Measurements from ENCODE around the gene VPS54.
"Not testable (repeated sequence)": the region's sequence is repeated elsewhere in the genome, so short reads cannot be mapped to it uniquely, and the experiment has no call there.

VPS54 gene

DNA sequence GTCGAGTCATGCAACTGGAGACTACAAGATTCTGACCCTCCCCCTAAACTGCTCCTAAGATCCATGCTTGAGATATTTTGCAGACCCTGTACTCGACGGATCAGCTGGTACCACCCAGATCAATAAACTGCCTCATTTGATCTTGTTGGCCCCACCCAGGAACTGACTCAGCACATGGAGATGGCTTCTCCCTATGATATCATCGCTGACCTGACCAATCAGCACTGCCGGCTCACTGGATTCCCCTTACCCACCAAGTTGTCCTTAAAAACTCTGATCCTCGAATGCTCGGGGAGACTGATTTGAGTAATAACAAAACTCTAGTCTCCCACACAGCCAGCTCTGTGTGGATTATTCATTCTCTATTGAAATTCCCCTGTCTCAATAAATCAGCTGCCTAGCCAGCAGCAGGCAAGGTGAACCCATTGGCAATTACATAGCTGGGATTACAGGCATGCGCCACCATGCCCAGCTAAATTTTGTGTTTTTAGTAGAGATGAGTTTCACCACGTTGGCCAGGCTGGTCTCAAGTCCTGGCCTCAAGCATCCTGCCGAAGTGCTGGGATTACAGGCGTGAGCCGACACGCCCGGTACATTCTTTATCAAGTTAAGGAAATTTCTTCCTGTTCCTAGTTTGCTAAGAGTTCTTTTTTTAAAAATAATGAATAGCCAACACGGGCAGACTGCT, 43.6 kb downstream of the VPS54 start:
- H3K27me3 ChIP-seq (replicated peaks) = no peaks in the 10 kb centered on the region
- H3K27ac ChIP-seq = no peak overlapping the region
- in situ Hi-C loops (cut with HindIII; ENCODE audit: low pct_ligation_motif_present, low sequenced_read_pairs) = no loop called here
- DNase-seq = no peak
- TF ChIP-seq CTCF (IDR thresholded peaks at IDR 0.05; ENCODE audit: low read depth, low read length, missing control alignments) = no peak
- no peaks in the 10 kb centered on the region for H3K36me3 ChIP-seq (replicated peaks)
- no peak overlapping the region for H3K4me3 ChIP-seq (ENCODE audit: low read depth, low read length)

- H3K27me3 ChIP-seq (replicated peaks); H3K36me3 ChIP-seq (replicated peaks); DNase-seq; in situ Hi-C loops (cut with HindIII; ENCODE audit: low pct_ligation_motif_present, low sequenced_read_pairs); H3K27ac ChIP-seq; H3K4me3 ChIP-seq (ENCODE audit: low read depth, low read length): not testable (repeated sequence)
These were observed 44.2 kb downstream of the VPS54 start for GRCh38 chr2:63975036-63975435.

DNA sequence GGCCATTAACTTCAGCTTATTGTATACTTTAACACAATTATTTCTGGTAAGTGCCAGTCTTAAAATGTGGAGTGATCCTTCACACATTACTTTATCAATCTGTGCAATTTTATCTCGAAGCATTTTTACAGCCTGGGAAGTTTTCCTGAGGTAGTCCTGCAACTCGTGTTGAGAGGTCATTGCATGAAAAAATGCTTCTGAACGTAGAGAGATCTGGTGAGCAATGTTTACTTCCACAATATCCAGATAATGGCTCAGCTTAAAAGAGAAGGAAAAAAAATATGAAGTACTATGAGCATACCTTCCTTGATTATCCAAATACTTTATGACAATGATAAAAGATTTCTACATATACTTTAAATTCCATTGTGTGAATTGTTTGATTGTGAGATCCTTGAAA, 57.0 kb downstream of the VPS54 start:
- Histone ChIP-seq H3K27ac (no peak overlapping the region), H3K4me3 (ENCODE audit: low read depth, low read length) (no peak overlapping the region), H3K36me3 (replicated peaks) (peaks cover 3% of the 10 kb centered on the region), H3K27me3 (replicated peaks) (no peaks in the 10 kb centered on the region)
- TF ChIP-seq CTCF (IDR thresholded peaks at IDR 0.05; ENCODE audit: low read depth, low read length, missing control alignments) = no peak
- no peak for DNase-seq
- in situ Hi-C loops (cut with HindIII; ENCODE audit: low pct_ligation_motif_present, low sequenced_read_pairs) = no loop called here

DNA sequence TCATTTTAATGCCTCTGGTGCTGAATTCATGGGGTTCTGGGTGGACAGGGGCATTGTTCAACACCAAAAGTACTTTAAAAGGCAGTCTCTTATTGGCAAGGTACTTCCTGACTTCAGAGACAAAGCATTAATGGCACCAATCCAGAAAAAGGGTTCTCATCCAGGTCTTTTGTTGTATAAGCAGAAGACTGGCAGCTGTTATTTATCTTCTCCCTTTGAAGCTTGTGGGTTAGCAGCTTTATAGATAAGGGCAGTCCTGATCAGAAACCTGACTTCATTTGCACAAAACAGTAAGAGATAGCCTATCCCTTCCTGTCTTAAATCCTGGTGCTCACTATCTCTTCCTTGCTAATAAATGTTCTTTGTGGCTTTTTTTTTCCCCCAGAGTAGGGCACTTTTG, 68.8 kb downstream of the VPS54 start:
- no peak for TF ChIP-seq CTCF (IDR thresholded peaks at IDR 0.05; ENCODE audit: low read depth, low read length, missing control alignments)
- no peaks in the 10 kb centered on the region for H3K27me3 ChIP-seq (replicated peaks)
- in situ Hi-C loops (cut with HindIII; ENCODE audit: low pct_ligation_motif_present, low sequenced_read_pairs) = no loop called here
- no peak overlapping the region for H3K4me3 ChIP-seq (ENCODE audit: low read depth, low read length)
- no peak for DNase-seq
- no peak overlapping the region for H3K27ac ChIP-seq
- peaks cover 3% of the 10 kb centered on the region for H3K36me3 ChIP-seq (replicated peaks)

- H3K4me3 ChIP-seq (ENCODE audit: low read depth, low read length) = no peak overlapping the region
- DNase-seq = no peak
- in situ Hi-C loops (cut with HindIII; ENCODE audit: low pct_ligation_motif_present, low sequenced_read_pairs) = no loop called here
- H3K27ac ChIP-seq = no peak overlapping the region
- H3K27me3 ChIP-seq (replicated peaks) = no peaks in the 10 kb centered on the region
- TF ChIP-seq CTCF (IDR thresholded peaks at IDR 0.05; ENCODE audit: low read depth, low read length, missing control alignments) = no peak
- H3K36me3 ChIP-seq (replicated peaks) = peaks cover 15% of the 10 kb centered on the region
These were observed 76.4 kb downstream of the VPS54 start for GRCh38 chr2:63942788-63943187.

DNA sequence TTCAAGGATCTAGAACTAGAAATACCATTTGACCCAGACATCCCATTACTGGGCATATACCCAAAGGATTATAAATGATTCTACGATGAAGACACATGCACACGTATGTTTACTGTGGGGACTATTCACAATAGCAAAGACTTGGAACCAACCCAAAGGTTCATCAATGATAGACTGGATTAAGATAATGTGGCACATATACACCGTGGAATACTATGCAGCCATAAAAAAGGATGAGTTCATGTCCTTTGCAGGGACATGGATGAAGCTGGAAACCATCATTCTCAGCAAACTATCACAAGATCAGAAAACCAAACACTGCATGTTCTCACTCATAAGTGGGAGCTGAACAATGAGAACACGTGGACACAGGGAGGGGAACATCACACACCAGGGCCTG, 87.1 kb downstream of the VPS54 start:
- H3K36me3 ChIP-seq (replicated peaks); H3K27ac ChIP-seq; DNase-seq; H3K4me3 ChIP-seq (ENCODE audit: low read depth, low read length); in situ Hi-C loops (cut with HindIII; ENCODE audit: low pct_ligation_motif_present, low sequenced_read_pairs); H3K27me3 ChIP-seq (replicated peaks): not testable (repeated sequence)

DNA sequence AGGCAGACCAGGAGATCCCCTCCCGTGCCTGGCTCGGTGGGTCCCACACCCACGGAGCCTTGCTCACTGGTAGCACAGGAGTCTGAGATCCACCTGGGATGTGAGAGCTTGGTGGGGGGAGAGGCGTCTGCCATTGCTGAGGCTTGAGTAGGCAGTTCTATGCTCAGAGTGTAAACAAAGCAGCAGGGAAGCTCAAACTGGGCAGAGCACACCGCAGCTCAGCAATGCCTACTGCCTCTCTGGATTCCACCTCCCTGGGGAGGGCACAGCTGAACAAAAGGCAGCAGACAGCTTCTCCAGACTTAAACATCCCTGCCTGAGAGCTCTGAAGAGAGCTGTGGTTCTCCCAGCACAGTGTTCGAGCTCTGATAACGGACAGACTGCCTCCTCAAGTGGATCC, 92.4 kb downstream of the VPS54 start:
- in situ Hi-C loops (cut with HindIII; ENCODE audit: low pct_ligation_motif_present, low sequenced_read_pairs) = no loop called here
- DNase-seq = no peak

More for the DNA sequence above, 92.4 kb downstream of the VPS54 start:
- no peak for TF ChIP-seq CTCF (IDR thresholded peaks at IDR 0.05; ENCODE audit: low read depth, low read length, missing control alignments)
- Histone ChIP-seq H3K4me3 (ENCODE audit: low read depth, low read length) (no peak overlapping the region), H3K27me3 (replicated peaks) (no peaks in the 10 kb centered on the region), H3K36me3 (replicated peaks) (no peaks in the 10 kb centered on the region), H3K27ac (no peak overlapping the region)
